ENCODE data around the gene TMEM63C.
"Not testable (repeated sequence)": the region's sequence is repeated elsewhere in the genome, so short reads cannot be mapped to it uniquely, and the experiment has no call there.

The TMEM63C gene

GRCh38 chr14:77170045-77170444 lies 11.6 kb upstream of the TMEM63C start:
- Histone ChIP-seq H3K36me3 (replicated peaks; ENCODE audit: low read depth, low read length) (no peaks in the 10 kb centered on the region), H3K9me3 (ENCODE audit: insufficient read depth, low read length) (peaks cover 9% of the 10 kb centered on the region), H3K27ac (ENCODE audit: low read length) (no peak overlapping the region), H3K4me1 (ENCODE audit: low read length) (no peaks in the 10 kb centered on the region), H4K20me1 (ENCODE audit: insufficient read depth, low read length) (no peaks in the 10 kb centered on the region), H2AFZ (ENCODE audit: low read depth, low read length) (no peak overlapping the region), H3K9ac (ENCODE audit: low read length) (no peak overlapping the region), H3K4me2 (ENCODE audit: low read length) (no peak overlapping the region), H3K79me2 (ENCODE audit: low read length) (no peaks in the 10 kb centered on the region), H3K4me3 (ENCODE audit: low read length) (no peak overlapping the region), H3K27me3 (ENCODE audit: low read depth, low read length) (peaks cover 8% of the 10 kb centered on the region; the same call in 1 of the 2 replicates)
- no peak for TF ChIP-seq EZH2phosphoT487 (IDR thresholded peaks at IDR 0.05; ENCODE audit: low read depth)
- TF ChIP-seq, protein P1, sequence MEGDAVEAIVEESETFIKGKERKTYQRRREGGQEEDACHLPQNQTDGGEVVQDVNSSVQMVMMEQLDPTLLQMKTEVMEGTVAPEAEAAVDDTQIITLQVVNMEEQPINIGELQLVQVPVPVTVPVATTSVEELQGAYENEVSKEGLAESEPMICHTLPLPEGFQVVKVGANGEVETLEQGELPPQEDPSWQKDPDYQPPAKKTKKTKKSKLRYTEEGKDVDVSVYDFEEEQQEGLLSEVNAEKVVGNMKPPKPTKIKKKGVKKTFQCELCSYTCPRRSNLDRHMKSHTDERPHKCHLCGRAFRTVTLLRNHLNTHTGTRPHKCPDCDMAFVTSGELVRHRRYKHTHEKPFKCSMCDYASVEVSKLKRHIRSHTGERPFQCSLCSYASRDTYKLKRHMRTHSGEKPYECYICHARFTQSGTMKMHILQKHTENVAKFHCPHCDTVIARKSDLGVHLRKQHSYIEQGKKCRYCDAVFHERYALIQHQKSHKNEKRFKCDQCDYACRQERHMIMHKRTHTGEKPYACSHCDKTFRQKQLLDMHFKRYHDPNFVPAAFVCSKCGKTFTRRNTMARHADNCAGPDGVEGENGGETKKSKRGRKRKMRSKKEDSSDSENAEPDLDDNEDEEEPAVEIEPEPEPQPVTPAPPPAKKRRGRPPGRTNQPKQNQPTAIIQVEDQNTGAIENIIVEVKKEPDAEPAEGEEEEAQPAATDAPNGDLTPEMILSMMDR (IDR thresholded peaks at IDR 0.05; ENCODE audit: low read depth, low read length) = no peak

- Histone ChIP-seq H3K4me1 (ENCODE audit: low read length) (peaks cover 20% of the 10 kb centered on the region), H3K4me3 (ENCODE audit: low read length) (no peak overlapping the region), H3K79me2 (ENCODE audit: low read length) (no peaks in the 10 kb centered on the region), H3K4me2 (ENCODE audit: low read length) (no peak overlapping the region), H3K36me3 (replicated peaks; ENCODE audit: low read depth, low read length) (no peaks in the 10 kb centered on the region), H3K27ac (ENCODE audit: low read length) (no peak overlapping the region), H3K9me3 (ENCODE audit: insufficient read depth, low read length) (peaks cover 9% of the 10 kb centered on the region), H4K20me1 (ENCODE audit: insufficient read depth, low read length) (no peaks in the 10 kb centered on the region), H3K9ac (ENCODE audit: low read length) (no peak overlapping the region), H3K27me3 (ENCODE audit: low read depth, low read length) (peaks cover 8% of the 10 kb centered on the region; the same call in 1 of the 2 replicates), H2AFZ (ENCODE audit: low read depth, low read length) (no peak overlapping the region)
- no peak for TF ChIP-seq EZH2phosphoT487 (IDR thresholded peaks at IDR 0.05; ENCODE audit: low read depth)
- TF ChIP-seq, protein P1 (IDR thresholded peaks at IDR 0.05; ENCODE audit: low read depth, low read length) = no peak
Measured at GRCh38 chr14:77172916-77173315, 8.7 kb upstream of the TMEM63C start.

GRCh38 chr14:77173911-77174617 lies 7.5 kb upstream of the TMEM63C start:
- H4K20me1 ChIP-seq (ENCODE audit: insufficient read depth, low read length) = not testable (repeated sequence)

DNA sequence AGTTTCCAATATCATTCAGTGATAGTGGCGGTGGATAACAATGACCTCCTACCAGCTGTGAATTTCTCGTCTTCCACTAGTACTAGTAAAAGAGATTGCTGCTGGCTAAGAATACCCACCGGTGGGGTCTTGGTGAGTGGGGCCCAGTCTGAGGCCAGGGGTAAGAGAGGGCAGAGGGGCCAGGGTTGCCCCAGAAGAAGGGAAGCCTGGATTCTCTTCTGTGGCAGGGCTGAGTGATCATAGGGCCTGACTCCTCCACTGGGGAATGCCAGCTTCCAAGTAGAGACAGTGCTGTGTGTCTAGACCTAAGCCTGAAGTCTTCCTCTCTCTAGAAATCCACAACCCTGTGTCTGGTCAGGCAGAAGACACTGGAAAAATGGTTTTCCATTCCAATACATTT lies 5.8 kb upstream of the TMEM63C start:
- TF ChIP-seq, protein P1 (IDR thresholded peaks at IDR 0.05; ENCODE audit: low read depth, low read length) = no peak
- TF ChIP-seq EZH2phosphoT487 (IDR thresholded peaks at IDR 0.05; ENCODE audit: low read depth) = no peak

More at GRCh38 chr14:77173911-77174617, 7.5 kb upstream of the TMEM63C start:
- not testable (repeated sequence) for H3K9me3 ChIP-seq (ENCODE audit: insufficient read depth, low read length); H3K79me2 ChIP-seq (ENCODE audit: low read length); H3K4me3 ChIP-seq (ENCODE audit: low read length); H2AFZ ChIP-seq (ENCODE audit: low read depth, low read length); H3K27me3 ChIP-seq (ENCODE audit: low read depth, low read length); H3K4me2 ChIP-seq (ENCODE audit: low read length); H3K9ac ChIP-seq (ENCODE audit: low read length); H3K36me3 ChIP-seq (replicated peaks; ENCODE audit: low read depth, low read length); H3K27ac ChIP-seq (ENCODE audit: low read length)
- peaks cover 22% of the 10 kb centered on the region for H3K4me1 ChIP-seq (ENCODE audit: low read length)

More for the DNA sequence above, 5.8 kb upstream of the TMEM63C start:
- peaks cover 8% of the 10 kb centered on the region; the same call in 1 of the 2 replicates for H3K27me3 ChIP-seq (ENCODE audit: low read depth, low read length)
- no peak overlapping the region for H3K4me3 ChIP-seq (ENCODE audit: low read length)
- H4K20me1 ChIP-seq (ENCODE audit: insufficient read depth, low read length) = no peaks in the 10 kb centered on the region
- H3K9me3 ChIP-seq (ENCODE audit: insufficient read depth, low read length) = no peaks in the 10 kb centered on the region
- H3K4me1 ChIP-seq (ENCODE audit: low read length) = peaks cover 23% of the 10 kb centered on the region
- no peak overlapping the region for H3K9ac ChIP-seq (ENCODE audit: low read length)
- H2AFZ ChIP-seq (ENCODE audit: low read depth, low read length) = no peak overlapping the region
- H3K79me2 ChIP-seq (ENCODE audit: low read length) = no peaks in the 10 kb centered on the region
- no peaks in the 10 kb centered on the region for H3K36me3 ChIP-seq (replicated peaks; ENCODE audit: low read depth, low read length)
- H3K27ac ChIP-seq (ENCODE audit: low read length) = no peak overlapping the region
- H3K4me2 ChIP-seq (ENCODE audit: low read length) = no peak overlapping the region
